ENCODE measurements around the gene APOA5.

Gene APOA5

GRCh38 chr11:116833816-116834534 is 42.3 kb upstream of the APOA5 start:
- H3K9me3 ChIP-seq (ENCODE audit: control insufficient read depth, low read length), result no peaks in the 10 kb centered on the region
- H3K36me3 ChIP-seq (ENCODE audit: control insufficient read depth, insufficient read depth, low read length, severe bottlenecking), result no peaks in the 10 kb centered on the region
- no peak for DNase-seq (ENCODE audit: low read depth)
- H3K4me1 ChIP-seq (ENCODE audit: control insufficient read depth, insufficient read depth, low read length), result peaks cover 12% of the 10 kb centered on the region
- H3K9ac ChIP-seq (ENCODE audit: low read length), result no peak overlapping the region
- H3K4me3 ChIP-seq (ENCODE audit: low read length), result no peak overlapping the region
- H3K27me3 ChIP-seq (replicated peaks; ENCODE audit: control insufficient read depth, insufficient read depth, low read length), result peaks cover 3% of the 10 kb centered on the region

- Histone ChIP-seq H3K9ac (ENCODE audit: low read length) (no peak overlapping the region), H3K4me1 (ENCODE audit: control insufficient read depth, insufficient read depth, low read length) (peaks cover 12% of the 10 kb centered on the region), H3K9me3 (ENCODE audit: control insufficient read depth, low read length) (no peaks in the 10 kb centered on the region), H3K36me3 (ENCODE audit: control insufficient read depth, insufficient read depth, low read length, severe bottlenecking) (no peaks in the 10 kb centered on the region), H3K27me3 (replicated peaks; ENCODE audit: control insufficient read depth, insufficient read depth, low read length) (peaks cover 3% of the 10 kb centered on the region), H3K4me3 (ENCODE audit: low read length) (no peak overlapping the region)
- DNase-seq (ENCODE audit: low read depth), result no peak
Observed at GRCh38 chr11:116833491-116833815, 41.8 kb upstream of the APOA5 start.

- peaks cover 3% of the 10 kb centered on the region for H3K27me3 ChIP-seq (replicated peaks; ENCODE audit: control insufficient read depth, insufficient read depth, low read length)
- no peaks in the 10 kb centered on the region for H3K36me3 ChIP-seq (ENCODE audit: control insufficient read depth, insufficient read depth, low read length, severe bottlenecking)
- H3K4me3 ChIP-seq (ENCODE audit: low read length), result no peak overlapping the region
- no peak for DNase-seq (ENCODE audit: low read depth)
- H3K9ac ChIP-seq (ENCODE audit: low read length), result no peak overlapping the region
- no peaks in the 10 kb centered on the region for H3K9me3 ChIP-seq (ENCODE audit: control insufficient read depth, low read length)
- H3K4me1 ChIP-seq (ENCODE audit: control insufficient read depth, insufficient read depth, low read length), result peaks cover 12% of the 10 kb centered on the region
Observed at GRCh38 chr11:116832350-116833290, 40.9 kb upstream of the APOA5 start.

- Histone ChIP-seq H3K4me3 (ENCODE audit: low read length) (no peak overlapping the region), H3K9ac (ENCODE audit: low read length) (no peak overlapping the region), H3K36me3 (ENCODE audit: control insufficient read depth, insufficient read depth, low read length, severe bottlenecking) (no peaks in the 10 kb centered on the region), H3K4me1 (ENCODE audit: control insufficient read depth, insufficient read depth, low read length) (peaks cover 12% of the 10 kb centered on the region), H3K9me3 (ENCODE audit: control insufficient read depth, low read length) (no peaks in the 10 kb centered on the region), H3K27me3 (replicated peaks; ENCODE audit: control insufficient read depth, insufficient read depth, low read length) (peaks cover 3% of the 10 kb centered on the region)
- no peak for DNase-seq (ENCODE audit: low read depth)
Observed at GRCh38 chr11:116831790-116832349, 40.2 kb upstream of the APOA5 start.

- Histone ChIP-seq H3K27me3 (replicated peaks; ENCODE audit: control insufficient read depth, insufficient read depth, low read length) (peaks cover 3% of the 10 kb centered on the region), H3K4me1 (ENCODE audit: control insufficient read depth, insufficient read depth, low read length) (peaks cover 8% of the 10 kb centered on the region), H3K9ac (ENCODE audit: low read length) (no peak overlapping the region), H3K36me3 (ENCODE audit: control insufficient read depth, insufficient read depth, low read length, severe bottlenecking) (no peaks in the 10 kb centered on the region), H3K4me3 (ENCODE audit: low read length) (no peak overlapping the region), H3K9me3 (ENCODE audit: control insufficient read depth, low read length) (no peaks in the 10 kb centered on the region)
- no peak for DNase-seq (ENCODE audit: low read depth)
Observed at GRCh38 chr11:116830184-116830912, 38.7 kb upstream of the APOA5 start.

- Histone ChIP-seq H3K4me1 (ENCODE audit: control insufficient read depth, insufficient read depth, low read length) (peaks cover 5% of the 10 kb centered on the region), H3K9ac (ENCODE audit: low read length) (no peak within 1 kb of the TSS), H3K4me3 (ENCODE audit: low read length) (no peak within 1 kb of the TSS), H3K27me3 (replicated peaks; ENCODE audit: control insufficient read depth, insufficient read depth, low read length) (peaks cover 3% of the 10 kb centered on the region), H3K36me3 (ENCODE audit: control insufficient read depth, insufficient read depth, low read length, severe bottlenecking) (no peaks in the 10 kb centered on the region), H3K9me3 (ENCODE audit: control insufficient read depth, low read length) (no peaks in the 10 kb centered on the region)
- DNase-seq (ENCODE audit: low read depth), result peak; percentile 49
Observed at GRCh38 chr11:116829525-116830183, 38.0 kb upstream of the APOA5 start, which contains the start of gene APOC3. Gene APOC3 (plus strand): TSS chr11:116829907. CDS start chr11:116830583, 676 bp downstream.

- H3K9me3 ChIP-seq (ENCODE audit: control insufficient read depth, low read length), result no peaks in the 10 kb centered on the region
- H3K4me3 ChIP-seq (ENCODE audit: low read length), result no peak overlapping the region
- no peaks in the 10 kb centered on the region for H3K36me3 ChIP-seq (ENCODE audit: control insufficient read depth, insufficient read depth, low read length, severe bottlenecking)
- H3K9ac ChIP-seq (ENCODE audit: low read length), result no peak overlapping the region
- DNase-seq (ENCODE audit: low read depth), result no peak
- peaks cover 5% of the 10 kb centered on the region for H3K4me1 ChIP-seq (ENCODE audit: control insufficient read depth, insufficient read depth, low read length)
- peaks cover 3% of the 10 kb centered on the region for H3K27me3 ChIP-seq (replicated peaks; ENCODE audit: control insufficient read depth, insufficient read depth, low read length)
Observed at GRCh38 chr11:116828632-116829524, 37.2 kb upstream of the APOA5 start.

- H3K9me3 ChIP-seq (ENCODE audit: control insufficient read depth, low read length), result no peaks in the 10 kb centered on the region
- no peaks in the 10 kb centered on the region for H3K36me3 ChIP-seq (ENCODE audit: control insufficient read depth, insufficient read depth, low read length, severe bottlenecking)
- no peak overlapping the region for H3K4me3 ChIP-seq (ENCODE audit: low read length)
- no peaks in the 10 kb centered on the region for H3K27me3 ChIP-seq (replicated peaks; ENCODE audit: control insufficient read depth, insufficient read depth, low read length)
- no peak for DNase-seq (ENCODE audit: low read depth)
- H3K4me1 ChIP-seq (ENCODE audit: control insufficient read depth, insufficient read depth, low read length), result peaks cover 5% of the 10 kb centered on the region
- H3K9ac ChIP-seq (ENCODE audit: low read length), result no peak overlapping the region
Observed at GRCh38 chr11:116827461-116827860, 35.8 kb upstream of the APOA5 start.

GRCh38 chr11:116826751-116827431 is 35.2 kb upstream of the APOA5 start:
- no peaks in the 10 kb centered on the region for H3K36me3 ChIP-seq (ENCODE audit: control insufficient read depth, insufficient read depth, low read length, severe bottlenecking)
- H3K4me1 ChIP-seq (ENCODE audit: control insufficient read depth, insufficient read depth, low read length), result peaks cover 5% of the 10 kb centered on the region
- no peak overlapping the region for H3K9ac ChIP-seq (ENCODE audit: low read length)
- H3K9me3 ChIP-seq (ENCODE audit: control insufficient read depth, low read length), result no peaks in the 10 kb centered on the region
- H3K27me3 ChIP-seq (replicated peaks; ENCODE audit: control insufficient read depth, insufficient read depth, low read length), result no peaks in the 10 kb centered on the region
- DNase-seq (ENCODE audit: low read depth), result no peak
- H3K4me3 ChIP-seq (ENCODE audit: low read length), result no peak overlapping the region

Measured in adipocyte (in vitro differentiated cells).